AG04450 (cell line): ENCODE results near the gene ZFYVE28. TPM values are rescaled to one million over a fixed set of nuclear protein-coding genes. Genes with fewer than 3 reads are reported as not detected.
"Not testable (repeated sequence)": the region's sequence is repeated elsewhere in the genome, so short reads cannot be mapped to it uniquely, and the experiment has no call there.

Experiments used
- CTCF ChIA-PET: fragments of 300-600, 350-600 bp; formaldehyde crosslinking; extraction: SDS; loops from one replicate; lab custom pipeline; 2022; ENCODE audit warnings: antibody characterized with exemption, inconsistent platforms; lab: Charles Lee
- POLR2A ChIA-PET: fragments of 350-600 bp; formaldehyde crosslinking; extraction: SDS; loops from one replicate; lab custom pipeline; 2021; ENCODE audit warnings: antibody characterized with exemption, inconsistent platforms; lab: Yijun Ruan, JAX
- DNase-seq: peaks from one replicate; pipeline ENCODE4 v3.0.0-alpha.2; 2011; ENCODE audit warnings: low read depth, low spot score
- H3K27ac ChIP-seq: one replicate; pipeline ENCODE4 v1.5.1; 2012; ENCODE audit warnings: low read depth, low read length, control low read depth
- H3K27me3 ChIP-seq: one replicate; pipeline ENCODE4 v1.6.0; 2012; ENCODE audit warnings: low read length; ENCODE audit not compliant: control insufficient read depth, insufficient read depth
- H3K4me3 ChIP-seq: 2 replicates; pipeline ENCODE4 v1.5.1; 2011; ENCODE audit warnings: mild to moderate bottlenecking, low read depth, low read length, control low read depth
- H3K9me3 ChIP-seq: 2 replicates; pipeline ENCODE4 v1.5.1; 2012; ENCODE audit warnings: low read length; ENCODE audit not compliant: control insufficient read depth, insufficient read depth
- CTCF ChIP-seq: IDR thresholded peaks from 2 replicates; pipeline ENCODE4 v1.5.1; 2011; ENCODE audit warnings: low read depth, low read length, control low read depth, inconsistent platforms
- polyA minus RNA-seq: library from RNA; depleted of rRNA, polyadenylated mRNA; stranded (reverse); fragments of >200 nt; gene quantifications from 2 replicates; pipeline ENCODE4 v1.2.3, GENCODE V29; 2011; rRNA and poly(A)+ RNA removed
- polyA plus RNA-seq: library from polyadenylated mRNA; depleted of rRNA; stranded (reverse); fragments of >200 nt; gene quantifications from 2 replicates; pipeline ENCODE4 v1.2.3, GENCODE V29; 2011; rRNA removed

ZFYVE28 gene
- polyA plus RNA-seq (2.2 and 3.1 TPM in 2 replicates), polyA minus RNA-seq (1.4 and 3.5 TPM in 2 replicates)

- Histone ChIP-seq H3K27me3 (peaks cover 71% of the 10 kb centered on the region), H3K27ac (no peak within 1 kb of the TSS), H3K9me3 (no peaks in the 10 kb centered on the region; the same call in 1 of the 2 replicates), H3K4me3 (peak within 1 kb of the TSS; percentile 60)
- DNase-seq, result no peak
- POLR2A ChIA-PET, result interaction anchor here (1.0 kb wide), 1 partner anchor 51 kb away, joined by 3 read pairs; the partner anchor contains the start of gene RNF4
- CTCF ChIA-PET, result no interaction called here
- no peak for TF ChIP-seq CTCF
Measured at GRCh38 chr4:2417765-2418649, at the start of gene ZFYVE28. ZFYVE28 (minus strand) TSS chr4:2418645; CDS start chr4:2418323, 322 bp downstream.

GRCh38 chr4:2465544-2465943 lies 47.1 kb upstream of the ZFYVE28 start:
- DNase-seq, H3K4me3 ChIP-seq, CTCF ChIA-PET, H3K27me3 ChIP-seq, H3K9me3 ChIP-seq, H3K27ac ChIP-seq: not testable (repeated sequence)
- POLR2A ChIA-PET, result interaction anchor here (1.2 to 1.3 kb wide), 2 partner anchors 203 to 265 kb away, joined by 3 read pairs; no protein-coding TSS in a partner anchor

GRCh38 chr4:2465032-2465431 lies 46.6 kb upstream of the ZFYVE28 start:
- ChIA-PET CTCF (interaction anchor here (1.1 kb wide), 1 partner anchor 245 kb away, joined by 8 read pairs; no protein-coding TSS in a partner anchor), POLR2A (interaction anchor here (1.3 kb wide), 1 partner anchor 203 kb away, joined by 3 read pairs; no protein-coding TSS in a partner anchor)
- Histone ChIP-seq H3K27me3 (no peaks in the 10 kb centered on the region), H3K27ac (no peak overlapping the region), H3K4me3 (no peak overlapping the region), H3K9me3 (no peaks in the 10 kb centered on the region; the same call in 1 of the 2 replicates)
- no peak for TF ChIP-seq CTCF
- DNase-seq, result no peak

GRCh38 chr4:2462992-2463762 lies 44.7 kb upstream of the ZFYVE28 start:
- Histone ChIP-seq H3K27me3 (peaks cover 7% of the 10 kb centered on the region), H3K4me3 (peak overlapping the region; percentile 43), H3K9me3 (no peaks in the 10 kb centered on the region), H3K27ac (no peak overlapping the region)
- CTCF ChIA-PET, result interaction anchor here (1.8 kb wide), 1 partner anchor 243 kb away, joined by 11 read pairs; no protein-coding TSS in a partner anchor
- no peak for DNase-seq
- TF ChIP-seq CTCF, result no peak
- POLR2A ChIA-PET, result interaction anchor here (1.0 kb wide), 1 partner anchor 201 kb away, joined by 4 read pairs; the partner anchor contains the start of gene MXD4
